SK-N-SH (cell line): Measurements from ENCODE around the gene CAPN3. TPM values are rescaled to one million over a fixed set of nuclear protein-coding genes. Genes with fewer than 3 reads are reported as not detected.

Experiments used
- CTCF ChIA-PET: fragments of 300-600, 350-600 bp; formaldehyde crosslinking; extraction: SDS; loops from one replicate; lab custom pipeline; 2021; lab: Yijun Ruan, JAX
- POLR2A ChIA-PET: fragments of 350-600 bp; sonication (Branson Sonifier 250); formaldehyde crosslinking; extraction: SDS; loops from one replicate; lab custom pipeline; 2020; ENCODE audit warnings: antibody characterized with exemption, inconsistent platforms; lab: Yijun Ruan, JAX
- DNase-seq: peaks from one replicate; pipeline ENCODE4 v3.0.0; 2012
- H2AFZ ChIP-seq: fragments of 200-600 bp; sonication (generic); 2 replicates; pipeline ENCODE4 v1.8.1; 2016; ENCODE audit warnings: antibody characterized with exemption, mild to moderate bottlenecking, low read depth
- H3F3A ChIP-seq: fragments of 200-600 bp; sonication (generic); replicated peaks from 2 replicates; pipeline ENCODE3; 2016; ENCODE audit warnings: antibody characterized with exemption, mild to moderate bottlenecking; ENCODE audit not compliant: insufficient read depth
- H3K27ac ChIP-seq, 2 experiments: fragments of 200-500 bp in 1 of 2; fragments of 200-600 bp in 1 of 2; sonication (Bioruptor generic) in 1 of 2; sonication (generic), shearing (Covaris generic) in 1 of 2; 2 replicates each; pipeline versions ENCODE4 v1.5.1 to v1.6.1; 2014 to 2016; ENCODE audit warnings: low read depth in 2 of 2, inconsistent platforms in 1 of 2, low read length in 1 of 2, mild to moderate bottlenecking in 1 of 2, mixed read lengths in 1 of 2
- H3K27me3 ChIP-seq: fragments of 200-600 bp; sonication (generic), shearing (Covaris generic); 2 replicates; pipeline ENCODE4 v1.6.1; 2016; ENCODE audit warnings: mixed run types; ENCODE audit not compliant: insufficient read depth
- H3K36me3 ChIP-seq, 2 experiments: fragments of 200-500 bp in 1 of 2; fragments of 200-600 bp in 1 of 2; sonication (Bioruptor generic) in 1 of 2; sonication (generic) in 1 of 2; replicated peaks in 1 of 2; 2 replicates each; pipeline versions ENCODE3 to v1.5.1; 2014 to 2016; ENCODE audit warnings: low read length in 1 of 2, mild to moderate bottlenecking in 1 of 2; ENCODE audit not compliant: insufficient read depth in 2 of 2, control insufficient read depth in 1 of 2
- H3K4me1 ChIP-seq, 2 experiments: fragments of 200-500 bp in 1 of 2; fragments of 200-600 bp in 1 of 2; sonication (Bioruptor generic) in 1 of 2; sonication (generic), shearing (Covaris generic) in 1 of 2; 2 replicates each; pipeline versions ENCODE4 v1.5.1 to v1.6.1; 2014 to 2016; ENCODE audit warnings: low read depth in 1 of 2, low read length in 1 of 2, mixed run types in 1 of 2; ENCODE audit not compliant: insufficient read depth in 2 of 2, control insufficient read depth in 1 of 2
- H3K4me2 ChIP-seq: fragments of 200-600 bp; sonication (generic), shearing (Covaris generic); 2 replicates; pipeline ENCODE4 v1.6.1; 2017; ENCODE audit warnings: mixed run types
- H3K4me3 ChIP-seq, 2 experiments: fragments of 200-500 bp in 1 of 2; fragments of 200-600 bp in 1 of 2; sonication (Bioruptor generic) in 1 of 2; sonication (generic), shearing (Covaris generic) in 1 of 2; 2 replicates each; pipeline versions ENCODE4 v1.5.1 to v1.8.1; 2014 to 2016; ENCODE audit warnings: low read depth in 2 of 2, inconsistent platforms in 1 of 2, low read length in 1 of 2, mild to moderate bottlenecking in 1 of 2, mixed read lengths in 1 of 2, moderate library complexity in 1 of 2
- H3K79me2 ChIP-seq: fragments of 200-600 bp; sonication (generic); 2 replicates; pipeline ENCODE4 v1.8.1; 2017; ENCODE audit warnings: mild to moderate bottlenecking; ENCODE audit not compliant: insufficient read depth
- H3K9ac ChIP-seq: fragments of 200-600 bp; sonication (generic); 2 replicates; pipeline ENCODE4 v1.6.1; 2017; ENCODE audit warnings: mixed run types
- H3K9me2 ChIP-seq: fragments of 200-600 bp; sonication (generic); 2 replicates; pipeline ENCODE4 v1.6.1; 2017; ENCODE audit warnings: mixed run types
- H3K9me3 ChIP-seq: fragments of 200-600 bp; sonication (generic); 2 replicates; pipeline ENCODE4 v1.6.1; 2017; ENCODE audit warnings: mixed run types, mild to moderate bottlenecking, moderate library complexity
- H4K20me1 ChIP-seq: fragments of 200-600 bp; sonication (generic); 2 replicates; pipeline ENCODE4 v1.6.1; 2017; ENCODE audit warnings: mild to moderate bottlenecking, mixed run types; ENCODE audit not compliant: insufficient read depth
- CHD2 ChIP-seq: fragments of 150-350 bp; IDR thresholded peaks from 2 replicates; pipeline ENCODE4 v1.6.1; 2018; ENCODE audit warnings: low read length; ENCODE audit not compliant: partially characterized antibody
- CTCF ChIP-seq: fragments of 200-600 bp; sonication (generic); IDR thresholded peaks from 2 replicates; pipeline ENCODE4 v1.6.1; 2017; ENCODE audit warnings: antibody characterized with exemption, mild to moderate bottlenecking, moderate library complexity
- FOSL2 ChIP-seq: IDR thresholded peaks from 2 replicates; pipeline ENCODE4 v1.4.0; 2012; ENCODE audit warnings: low read depth, mild to moderate bottlenecking, moderate library complexity, borderline replicate concordance
- FOXJ3 ChIP-seq: sonication (generic); formaldehyde crosslinking; IDR thresholded peaks from 2 replicates; pipeline ENCODE4 v1.5.1; 2020; ENCODE audit warnings: mild to moderate bottlenecking, missing genetic modification reagents
- FOXM1 ChIP-seq: IDR thresholded peaks from 2 replicates; pipeline ENCODE4 v1.4.0; 2012; ENCODE audit warnings: low read depth, mild to moderate bottlenecking
- MEF2A ChIP-seq: IDR thresholded peaks from 2 replicates; pipeline ENCODE4 v1.4.0; 2012; ENCODE audit warnings: low read depth, borderline replicate concordance
- MXI1 ChIP-seq: IDR thresholded peaks from 2 replicates; pipeline ENCODE4 v1.6.1; 2012; ENCODE audit warnings: mild to moderate bottlenecking, low read depth, low read length, improper control_type of control experiment
- NFIC ChIP-seq: IDR thresholded peaks from 2 replicates; pipeline ENCODE4 v1.4.0; 2012; ENCODE audit warnings: borderline replicate concordance
- PBX3 ChIP-seq: IDR thresholded peaks from 2 replicates; pipeline ENCODE4; 2012
- POLR2AphosphoS5 ChIP-seq: IDR thresholded peaks from 2 replicates; pipeline ENCODE4 v1.6.1; 2012; ENCODE audit warnings: low read depth, low read length
- RAD21 ChIP-seq: IDR thresholded peaks from 2 replicates; pipeline ENCODE4 v1.6.1; 2012; ENCODE audit warnings: mild to moderate bottlenecking, low read length
- RCOR1 ChIP-seq: fragments of 150-350 bp; IDR thresholded peaks from 2 replicates; pipeline ENCODE4 v1.6.1; 2017; ENCODE audit warnings: antibody characterized with exemption, low read length
- REST ChIP-seq: IDR thresholded peaks from 2 replicates; pipeline ENCODE4 v1.6.1; 2012; ENCODE audit warnings: mild to moderate bottlenecking, low read depth, low read length, moderate library complexity
- RFX5 ChIP-seq: IDR thresholded peaks from 2 replicates; pipeline ENCODE4 v1.6.1; 2012; ENCODE audit warnings: mild to moderate bottlenecking, improper control_type of control experiment, low read length
- RXRA ChIP-seq: IDR thresholded peaks from 2 replicates; pipeline ENCODE4 v1.4.0; 2012; ENCODE audit warnings: low read depth, mild to moderate bottlenecking, borderline replicate concordance
- SIN3A ChIP-seq: IDR thresholded peaks from 2 replicates; pipeline ENCODE4 v1.6.1; 2012; ENCODE audit warnings: low read depth, mild to moderate bottlenecking, low read length, moderate library complexity, borderline replicate concordance
- SMC3 ChIP-seq: IDR thresholded peaks from 2 replicates; pipeline ENCODE4 v1.6.1; 2012; ENCODE audit warnings: low read depth, low read length, improper control_type of control experiment
- TCF12 ChIP-seq: IDR thresholded peaks from 2 replicates; pipeline ENCODE4 v1.4.0; 2012
- USF1 ChIP-seq: IDR thresholded peaks from 2 replicates; pipeline ENCODE4 v1.4.0; 2012; ENCODE audit warnings: low read depth, borderline replicate concordance
- WGBS: methylation state at CpG from one replicate; pipeline ENCODE4 v1.1.6; 2017; ENCODE audit warnings: low lambda C conversion rate; 5-methylcytosine and 5-hydroxymethylcytosine counted together
- polyA plus RNA-seq, 3 experiments: library from polyadenylated mRNA; depleted of rRNA; stranded (reverse); fragments of >200 nt; gene quantifications; 2 replicates each; pipeline ENCODE4 v1.2.3, GENCODE V29; 2012

Gene CAPN3
- polyA plus RNA-seq, 1 of the 3 experiments (the other 2 are of a cell fraction): 1.8 TPM

GRCh38 chr15:42384597-42384996 is 25.3 kb downstream of the CAPN3 start:
- WGBS: 69% methylated on average over 4 of the region's 4 CpGs
- CTCF ChIA-PET: interaction anchor here (0.6 to 1.9 kb wide), 13 partner anchors 8 to 610 kb away, joined by 3 to 9 read pairs (median 5); partner anchors contain the start of gene MAPKBP1
- no peaks in the 10 kb centered on the region for H3K9me3 ChIP-seq
- DNase-seq: no peak
- H3K4me1 ChIP-seq: no peaks in the 10 kb centered on the region
- H3K27me3 ChIP-seq: no peaks in the 10 kb centered on the region
- no peak overlapping the region for H3K4me3 ChIP-seq
- no peaks in the 10 kb centered on the region for H3F3A ChIP-seq
- no peaks in the 10 kb centered on the region for H3K79me2 ChIP-seq
- H3K36me3 ChIP-seq: no peaks in the 10 kb centered on the region
- H4K20me1 ChIP-seq: no peaks in the 10 kb centered on the region
- H3K9me2 ChIP-seq: no peaks in the 10 kb centered on the region
- no peak overlapping the region for H2AFZ ChIP-seq
- H3K4me2 ChIP-seq: no peak overlapping the region
- H3K9ac ChIP-seq: no peak overlapping the region
- POLR2A ChIA-PET: no interaction called here
- no peak overlapping the region for H3K27ac ChIP-seq
- no peak for TF ChIP-seq FOXM1
- no peak for TF ChIP-seq PBX3
- TF ChIP-seq RCOR1: no peak
- no peak for TF ChIP-seq POLR2AphosphoS5
- no peak for TF ChIP-seq RFX5
- TF ChIP-seq MEF2A: no peak
- no peak for TF ChIP-seq TCF12
- TF ChIP-seq USF1: no peak
- TF ChIP-seq FOXJ3 (CRISPR knock-in tag): no peak
- TF ChIP-seq, all 33 proteins: peak for 0

- TF ChIP-seq CTCF (peak; percentile 81), SMC3 (peak; percentile 56), FOSL2 (no peak), RCOR1 (no peak), MXI1 (no peak), NFIC (no peak), RXRA (no peak), CHD2 (no peak), FOXJ3 (CRISPR knock-in tag) (no peak), REST (no peak), FOXM1 (no peak), SIN3A (no peak), RAD21 (peak; percentile 81)
- no peaks in the 10 kb centered on the region for H3K79me2 ChIP-seq
- H3K4me1 ChIP-seq: no peaks in the 10 kb centered on the region
- H3K9ac ChIP-seq: no peak overlapping the region
- H3K27ac ChIP-seq: no peak overlapping the region
- no peaks in the 10 kb centered on the region for H3K9me3 ChIP-seq
- no peaks in the 10 kb centered on the region for H3K27me3 ChIP-seq
- DNase-seq: peak; percentile 60
- H3K9me2 ChIP-seq: no peaks in the 10 kb centered on the region
- no peak overlapping the region; a peak in 1 of 4 replicates for H3K4me3 ChIP-seq
- WGBS: 20% methylated on average over 5 of the region's 5 CpGs
- H3K4me2 ChIP-seq: no peak overlapping the region
- no peaks in the 10 kb centered on the region for H3F3A ChIP-seq
- no peaks in the 10 kb centered on the region for H3K36me3 ChIP-seq
- H4K20me1 ChIP-seq: no peaks in the 10 kb centered on the region
- ChIA-PET CTCF (interaction anchor here (0.6 to 1.9 kb wide), 22 partner anchors 9 to 611 kb away, joined by 3 to 9 read pairs (median 4); partner anchors contain the start of gene MAPKBP1), POLR2A (interaction anchor here (0.7 kb wide), 1 partner anchor 106 kb away, joined by 3 read pairs; no protein-coding TSS in a partner anchor)
- no peak overlapping the region for H2AFZ ChIP-seq
Measured at GRCh38 chr15:42385206-42385979, 26.1 kb downstream of the CAPN3 start.
